Thoracic aorta (tissue), 2 donors: ENCODE measurements around the gene TMTC2. TPM values are rescaled to one million over a fixed set of nuclear protein-coding genes. Genes with fewer than 3 reads are reported as not detected.
"Not testable (repeated sequence)": the region's sequence is repeated elsewhere in the genome, so short reads cannot be mapped to it uniquely, and the experiment has no call there.

Experiments
- ATAC-seq: fragments of 150-250 bp; one replicate; pipeline ENCODE4 v1.8.0; 2017; ENCODE audit warnings: low read depth; ENCODE audit not compliant: insufficient number of reproducible peaks, low FRiP score
- DNase-seq: peaks from one replicate; pipeline ENCODE4 v3.0.0-alpha.2; 2020; ENCODE audit warnings: low spot score
- H3K27ac ChIP-seq, 2 donors: fragments of 200-600 bp; sonication (generic); 1 replicate in 1 of 2; 2 replicates in 1 of 2; pipeline ENCODE4 v1.5.1; 2016; ENCODE audit warnings: mild to moderate bottlenecking in 2 of 2, moderate library complexity in 2 of 2
- H3K27me3 ChIP-seq: fragments of 200-600 bp; sonication (generic); replicated peaks from 2 replicates; pipeline ENCODE4 v1.6.0; 2016; ENCODE audit warnings: mild to moderate bottlenecking; ENCODE audit not compliant: insufficient read depth
- H3K36me3 ChIP-seq: fragments of 200-600 bp; sonication (generic); one replicate; pipeline ENCODE4 v1.5.1; 2016
- H3K4me1 ChIP-seq, 2 donors: fragments of 200-600 bp; sonication (generic); 1 replicate in 1 of 2; 2 replicates in 1 of 2; pipeline versions ENCODE4 v1.5.1 to v1.6.0; 2016; ENCODE audit warnings: low read depth in 2 of 2, mild to moderate bottlenecking in 1 of 2; ENCODE audit not compliant: control insufficient read depth in 1 of 2
- H3K4me3 ChIP-seq: fragments of 200-600 bp; sonication (generic); 2 replicates; pipeline ENCODE4 v1.5.1; 2016; ENCODE audit warnings: mild to moderate bottlenecking
- H3K9me3 ChIP-seq: fragments of 200-600 bp; sonication (generic); 2 replicates; pipeline ENCODE4 v1.5.1; 2016
- CTCF ChIP-seq: fragments of 200-600 bp; sonication (generic); IDR thresholded peaks from one replicate; pipeline ENCODE4 v1.5.1; 2019; ENCODE audit warnings: antibody characterized with exemption
- total RNA-seq, 2 donors: library from RNA; depleted of rRNA; stranded (reverse); fragments of >200 nt; gene quantifications; one replicate each; pipeline versions ENCODE4 v1.1.0 to v1.2.3, GENCODE V29; 2016

The TMTC2 gene
- total RNA-seq, 2 donors from 2014 or later = 2.8 to 8.6 TPM

DNA sequence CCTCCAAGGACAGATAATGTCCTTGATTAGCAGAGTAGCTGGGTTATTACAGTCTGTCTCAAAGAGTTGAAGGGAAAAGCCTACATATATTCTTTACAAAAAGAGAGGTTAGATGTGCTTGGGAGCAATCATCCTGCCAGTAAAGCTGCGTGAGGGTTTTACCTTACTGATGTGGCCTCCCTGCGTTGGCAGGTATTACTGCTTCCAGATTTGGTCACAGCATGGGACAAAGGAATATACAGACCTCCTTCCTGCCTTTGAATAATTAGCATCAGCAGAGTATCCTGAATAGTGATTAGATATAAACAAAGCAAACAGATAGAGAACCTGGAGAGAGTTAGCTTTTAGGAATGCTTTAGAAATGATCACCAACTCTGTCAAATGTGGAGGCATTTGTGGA, 69.6 kb downstream of the TMTC2 start:
- H3K9me3 ChIP-seq = no peaks in the 10 kb centered on the region
- no peak for TF ChIP-seq CTCF
- no peaks in the 10 kb centered on the region for H3K27me3 ChIP-seq
- no peak overlapping the region for H3K4me3 ChIP-seq
- no peaks in the 10 kb centered on the region for H3K4me1 ChIP-seq
- no peaks in the 10 kb centered on the region for H3K36me3 ChIP-seq
- no peak overlapping the region for H3K27ac ChIP-seq
- ATAC-seq (no peak), DNase-seq (no peak)

DNA sequence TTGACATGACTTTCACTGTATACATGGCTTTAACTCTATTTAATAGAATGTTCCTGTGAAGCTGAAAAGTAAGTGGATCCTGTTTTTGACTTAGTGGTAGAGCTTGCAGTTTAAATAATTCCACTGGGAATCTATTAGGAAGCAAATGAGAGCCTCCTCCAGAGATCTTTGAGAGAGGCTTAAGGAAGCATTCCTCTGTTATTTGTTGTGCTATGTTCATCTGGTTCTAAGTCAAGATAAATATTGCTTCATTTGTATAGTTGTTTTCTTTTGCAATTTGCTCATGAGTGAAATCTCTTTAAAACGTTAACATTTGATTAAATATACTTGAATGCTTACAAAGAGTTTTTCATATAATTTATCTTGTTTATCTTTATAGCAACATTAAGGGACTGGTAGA, 70.4 kb downstream of the TMTC2 start:
- TF ChIP-seq CTCF = no peak
- Histone ChIP-seq H3K36me3 (no peaks in the 10 kb centered on the region), H3K9me3 (no peaks in the 10 kb centered on the region), H3K4me3 (no peak overlapping the region), H3K27me3 (no peaks in the 10 kb centered on the region), H3K4me1 (no peaks in the 10 kb centered on the region), H3K27ac (no peak overlapping the region)
- no peak for DNase-seq
- no peak for ATAC-seq

- H3K36me3 ChIP-seq = no peaks in the 10 kb centered on the region
- H3K27ac ChIP-seq = no peak overlapping the region
- no peaks in the 10 kb centered on the region for H3K27me3 ChIP-seq
- H3K4me3 ChIP-seq = no peak overlapping the region
- TF ChIP-seq CTCF = no peak
- DNase-seq = no peak
- no peaks in the 10 kb centered on the region for H3K4me1 ChIP-seq
- no peak for ATAC-seq
- H3K9me3 ChIP-seq = no peaks in the 10 kb centered on the region
These were observed 71.0 kb downstream of the TMTC2 start for GRCh38 chr12:82757656-82758055.

DNA sequence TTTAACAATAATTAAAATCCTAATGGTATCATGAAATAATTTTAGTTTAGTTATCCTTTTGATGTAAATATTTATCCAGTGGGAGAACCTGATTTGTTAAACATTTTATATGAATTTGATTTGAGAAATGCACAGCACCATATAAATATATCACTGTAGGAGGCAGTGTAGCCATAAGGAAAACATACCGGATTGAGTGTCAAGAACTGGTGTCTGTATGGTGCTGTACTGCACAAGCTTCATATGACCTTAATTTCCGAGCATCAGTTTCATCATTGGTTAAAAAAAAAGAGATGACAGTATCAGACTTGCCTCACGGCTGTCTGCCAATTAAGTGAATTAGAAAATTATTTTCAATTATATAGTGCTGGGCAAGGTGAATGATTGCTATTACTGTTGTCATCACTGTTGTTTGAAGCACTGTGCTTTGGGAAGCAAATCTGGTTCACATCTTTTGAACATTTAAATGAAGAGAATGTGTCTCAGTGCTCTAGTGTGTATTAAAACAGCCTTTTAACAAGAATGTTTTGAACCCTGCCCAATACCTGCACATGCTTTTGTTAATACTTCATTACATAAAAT, 72.1 kb downstream of the TMTC2 start:
- H3K27ac ChIP-seq = no peak overlapping the region
- no peaks in the 10 kb centered on the region for H3K36me3 ChIP-seq
- no peak for DNase-seq
- no peaks in the 10 kb centered on the region for H3K4me1 ChIP-seq
- H3K4me3 ChIP-seq = no peak overlapping the region
- TF ChIP-seq CTCF = no peak
- H3K27me3 ChIP-seq = no peaks in the 10 kb centered on the region
- no peaks in the 10 kb centered on the region for H3K9me3 ChIP-seq
- no peak for ATAC-seq

DNA sequence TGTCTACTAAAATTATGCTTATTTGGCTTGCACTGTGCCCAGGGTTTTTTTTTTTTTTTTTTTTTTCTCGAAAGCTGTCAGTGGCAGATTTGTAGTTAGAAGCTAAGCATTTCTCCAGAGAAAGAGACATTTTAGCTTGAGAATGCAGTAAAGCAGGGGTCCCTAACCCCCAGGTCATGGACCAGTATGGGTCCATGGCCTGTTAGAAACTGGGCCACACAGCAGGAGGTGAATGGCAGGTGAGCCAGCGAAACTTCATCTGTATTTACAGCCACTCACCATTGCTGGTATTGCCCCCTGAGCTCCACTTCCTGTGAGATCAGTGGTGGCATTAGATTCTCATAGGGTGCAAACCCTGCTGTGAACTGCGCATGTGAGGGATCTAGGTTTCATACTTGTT, 73.7 kb downstream of the TMTC2 start:
- Histone ChIP-seq H3K27me3 (no peaks in the 10 kb centered on the region), H3K4me3 (no peak overlapping the region), H3K27ac (no peak overlapping the region), H3K4me1 (no peaks in the 10 kb centered on the region), H3K36me3 (no peaks in the 10 kb centered on the region), H3K9me3 (no peaks in the 10 kb centered on the region)
- no peak for TF ChIP-seq CTCF
- DNase-seq (no peak), ATAC-seq (no peak)

DNA sequence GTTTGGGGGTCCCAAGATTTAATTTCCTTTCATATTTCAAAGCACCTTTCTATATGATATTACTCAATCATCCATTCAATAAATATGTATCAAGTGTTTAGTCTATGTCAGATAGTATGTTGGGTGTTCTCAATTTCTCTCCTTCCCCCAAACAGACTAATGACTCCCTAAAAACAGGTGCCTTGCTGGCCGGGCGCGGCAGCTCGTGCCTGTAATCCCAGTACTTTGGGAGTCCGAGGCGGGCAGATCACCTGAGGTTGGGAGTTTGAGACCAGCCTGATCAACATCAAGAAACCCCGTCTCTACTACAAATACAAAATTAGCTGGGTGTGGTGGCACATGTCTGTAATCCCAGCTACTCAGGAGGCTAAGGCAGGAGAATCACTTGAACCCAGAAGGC, 78.5 kb downstream of the TMTC2 start:
- not testable (repeated sequence) for H3K9me3 ChIP-seq, DNase-seq, H3K4me1 ChIP-seq, ATAC-seq, H3K36me3 ChIP-seq, H3K27me3 ChIP-seq, H3K4me3 ChIP-seq, H3K27ac ChIP-seq
